T-helper 2 cell (primary cell): ENCODE data around the gene SRPK2.
A peak's percentile ranks its signal among the peaks of the same experiment; 100 is the strongest.
"Not testable (repeated sequence)": the region's sequence is repeated elsewhere in the genome, so short reads cannot be mapped to it uniquely, and the experiment has no call there.

Experiments
- DNase-seq, 5 experiments: peaks; one replicate each; pipeline versions ENCODE4 v3.0.0 to v3.0.0-alpha.2; 2012 to 2022

SRPK2 gene

GRCh38 chr7:105339404-105340323, 49.1 kb downstream of the SRPK2 start:
- DNase-seq, result no peak

- DNase-seq, result no peak
These were observed 51.2 kb downstream of the SRPK2 start for GRCh38 chr7:105337529-105337928.

- DNase-seq, result peak in 1 of 5 experiments; percentile 31
These were observed 52.7 kb downstream of the SRPK2 start for GRCh38 chr7:105336009-105336408.

GRCh38 chr7:105332661-105333060, 56.1 kb downstream of the SRPK2 start:
- not testable (repeated sequence) for DNase-seq

GRCh38 chr7:105330526-105330925, 58.2 kb downstream of the SRPK2 start:
- DNase-seq, result no peak

- DNase-seq, result no peak
These were observed 61.5 kb downstream of the SRPK2 start for GRCh38 chr7:105327201-105327600.

GRCh38 chr7:105325216-105325904, 63.4 kb downstream of the SRPK2 start:
- no peak for DNase-seq

- DNase-seq, result not testable (repeated sequence)
These were observed 64.1 kb downstream of the SRPK2 start for GRCh38 chr7:105324606-105325005.

GRCh38 chr7:105323366-105323765, 65.4 kb downstream of the SRPK2 start:
- DNase-seq, result no peak

- no peak for DNase-seq
These were observed 66.0 kb downstream of the SRPK2 start for GRCh38 chr7:105322655-105323277.

GRCh38 chr7:105321754-105322455, 66.8 kb downstream of the SRPK2 start:
- no peak for DNase-seq

- DNase-seq, result no peak
These were observed 67.8 kb downstream of the SRPK2 start for GRCh38 chr7:105320896-105321295.

- no peak for DNase-seq
These were observed 69.1 kb downstream of the SRPK2 start for GRCh38 chr7:105319578-105319977.

- DNase-seq, result no peak
These were observed 72.0 kb downstream of the SRPK2 start for GRCh38 chr7:105316578-105317344.

- DNase-seq, result no peak
These were observed 73.4 kb downstream of the SRPK2 start for GRCh38 chr7:105315357-105315756.

- peak in 1 of 5 experiments; percentile 80 for DNase-seq
These were observed 79.2 kb downstream of the SRPK2 start for GRCh38 chr7:105309235-105310169.

GRCh38 chr7:105307163-105307672, 81.5 kb downstream of the SRPK2 start:
- no peak for DNase-seq

GRCh38 chr7:105306298-105306748, 82.4 kb downstream of the SRPK2 start:
- peak in 1 of 5 experiments; percentile 69 for DNase-seq

GRCh38 chr7:105305633-105306032, 83.1 kb downstream of the SRPK2 start:
- no peak for DNase-seq
